Mammary epithelial cell (primary cell): ENCODE data around the gene MYCT1.

Source experiments
- CTCF ChIP-seq, 2 donors: IDR thresholded peaks in 1 of 2; conservative IDR thresholded peaks in 1 of 2; 2 replicates each; pipeline ENCODE4 v1.5.1; 2011 to 2012; ENCODE audit warnings: inconsistent platforms in 2 of 2, low read length in 2 of 2, mild to moderate bottlenecking in 2 of 2, control low read depth in 1 of 2, low read depth in 1 of 2; ENCODE audit not compliant: insufficient read depth in 1 of 2; ENCODE audit errors: extremely low read depth in 1 of 2
- EZH2 ChIP-seq: IDR thresholded peaks from 2 replicates; pipeline ENCODE4 v1.6.1; 2012; ENCODE audit warnings: low read length, inconsistent platforms, borderline replicate concordance

DNA sequence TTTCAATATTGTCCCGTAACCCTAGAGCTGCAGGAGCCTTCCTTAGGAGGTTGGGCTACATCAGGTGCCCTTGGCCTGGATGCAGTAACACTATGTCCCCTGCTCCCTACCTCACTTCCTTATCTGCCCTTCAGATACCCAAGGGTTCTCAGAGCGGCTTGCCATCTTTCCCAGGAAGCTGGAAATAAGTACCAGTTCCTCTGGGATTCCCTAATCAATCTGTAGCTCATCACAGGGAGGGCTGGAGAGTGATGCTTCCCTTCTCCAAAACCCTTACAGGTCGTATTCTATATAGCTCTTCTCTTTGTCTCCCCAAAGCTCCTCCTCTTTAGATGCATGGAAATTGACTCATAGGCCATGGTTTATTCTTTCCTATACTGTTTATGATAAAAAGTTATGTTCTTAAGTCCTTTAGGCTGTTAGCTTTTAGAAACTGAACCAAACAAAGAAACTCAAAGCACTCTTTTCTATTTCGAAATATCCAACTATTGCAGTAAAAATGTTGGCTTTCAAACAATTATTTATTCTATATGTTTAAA is 4.2 kb downstream of the MYCT1 start:
- TF ChIP-seq CTCF (conservative IDR thresholded peaks at IDR 0.05 in 1 of 2, IDR thresholded peaks at IDR 0.05 in 1 of 2; ENCODE audit: extremely low read depth in 1 of 2, insufficient read depth in 1 of 2, low read depth in 1 of 2, low read length in 2 of 2) (no peak), EZH2 (no peak)
